Effector memory CD4-positive, alpha-beta T cell (primary cell): ENCODE results near the gene TNFRSF4.

ENCODE experiments used
- DNase-seq, 3 donors: peaks; one replicate each; pipeline ENCODE4 v3.0.0-alpha.2; 2020
- H3K27ac ChIP-seq: 2 replicates; pipeline ENCODE4 v1.7.0; 2013; ENCODE audit warnings: mild to moderate bottlenecking, low read length, moderate library complexity; ENCODE audit not compliant: insufficient read depth, poor library complexity, severe bottlenecking
- H3K27me3 ChIP-seq: replicated peaks from 2 replicates; pipeline ENCODE4 v1.7.0; 2013; ENCODE audit warnings: mild to moderate bottlenecking, low read length; ENCODE audit not compliant: insufficient read depth, control insufficient read depth, poor library complexity, severe bottlenecking
- H3K36me3 ChIP-seq: 2 replicates; pipeline ENCODE4 v1.7.0; 2013; ENCODE audit warnings: mild to moderate bottlenecking, low read length, moderate library complexity; ENCODE audit not compliant: control insufficient read depth, insufficient read depth
- H3K4me1 ChIP-seq: 2 replicates; pipeline ENCODE4 v1.7.0; 2013; ENCODE audit warnings: low read length, mild to moderate bottlenecking; ENCODE audit not compliant: control insufficient read depth, insufficient read depth, poor library complexity, severe bottlenecking
- H3K4me3 ChIP-seq: 2 replicates; pipeline ENCODE4 v1.7.0; 2013; ENCODE audit warnings: low read length, low read depth, mild to moderate bottlenecking; ENCODE audit not compliant: insufficient read depth, poor library complexity, severe bottlenecking
- H3K9me3 ChIP-seq: 2 replicates; pipeline ENCODE4 v1.7.0; 2013; ENCODE audit warnings: mild to moderate bottlenecking, low read length, moderate library complexity; ENCODE audit not compliant: control insufficient read depth

The TNFRSF4 gene

GRCh38 chr1:1189111-1189510, 24.8 kb downstream of the TNFRSF4 start:
- no peak for DNase-seq
- Histone ChIP-seq H3K9me3 (no peaks in the 10 kb centered on the region), H3K36me3 (no peaks in the 10 kb centered on the region), H3K27ac (no peak overlapping the region), H3K4me3 (no peak overlapping the region), H3K4me1 (no peaks in the 10 kb centered on the region), H3K27me3 (no peaks in the 10 kb centered on the region)

DNA sequence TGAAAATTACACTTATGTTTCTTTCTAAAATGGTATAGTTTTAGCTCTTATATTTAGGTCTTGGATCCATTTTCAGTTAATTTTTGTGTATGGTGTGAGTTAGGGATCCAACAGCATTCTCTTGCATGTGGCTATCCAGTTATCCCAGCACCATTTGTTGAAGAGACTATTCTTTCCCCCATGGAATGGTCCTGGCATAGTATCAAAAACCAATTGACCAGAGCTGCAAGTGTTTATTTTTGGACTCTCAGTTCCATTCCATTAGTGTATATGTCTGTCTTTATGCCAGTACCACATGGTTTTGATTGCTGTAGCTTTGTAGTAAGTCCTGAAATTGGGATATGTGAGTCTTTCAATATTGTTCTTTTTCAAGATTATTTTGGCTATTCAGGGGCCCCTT, 26.0 kb downstream of the TNFRSF4 start:
- H3K27ac ChIP-seq, result no peak overlapping the region
- H3K9me3 ChIP-seq, result no peaks in the 10 kb centered on the region
- H3K27me3 ChIP-seq, result no peaks in the 10 kb centered on the region
- no peaks in the 10 kb centered on the region for H3K36me3 ChIP-seq
- peaks cover 3% of the 10 kb centered on the region for H3K4me1 ChIP-seq
- H3K4me3 ChIP-seq, result no peak overlapping the region
- DNase-seq, result no peak

DNA sequence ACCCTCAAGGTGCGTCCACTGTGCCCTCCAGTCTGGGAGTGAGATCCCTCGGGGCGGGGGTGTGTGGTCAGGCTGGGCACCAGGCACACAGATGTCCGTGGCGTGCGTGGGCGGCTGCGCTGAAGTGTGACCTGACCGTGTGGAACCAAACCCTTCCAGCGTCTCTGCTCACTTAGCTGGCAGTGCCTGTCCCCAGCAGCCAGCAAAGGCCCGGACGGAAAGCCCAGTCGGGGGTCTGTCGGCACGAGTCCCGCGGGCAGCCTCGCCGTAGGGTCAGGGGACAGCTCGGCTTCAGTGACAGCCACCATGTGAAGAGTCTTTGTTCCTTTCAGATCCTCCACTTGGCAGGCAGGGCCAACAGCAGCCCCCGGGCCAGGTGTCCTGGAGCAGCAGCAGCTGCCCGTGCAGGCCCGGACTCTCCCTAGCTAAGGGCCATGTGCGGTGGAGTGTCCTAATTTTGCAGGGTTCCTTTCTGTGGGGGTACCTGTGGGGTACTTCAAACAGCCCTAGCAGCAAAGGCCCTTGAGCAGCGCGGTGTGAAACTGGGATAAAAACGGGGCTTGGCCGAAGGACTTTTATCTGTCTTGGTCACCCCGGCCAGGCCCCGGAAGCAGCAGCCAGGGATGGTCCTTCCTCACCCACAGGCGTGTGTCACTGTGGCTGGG, 28.7 kb downstream of the TNFRSF4 start:
- H3K27me3 ChIP-seq, result no peaks in the 10 kb centered on the region

DNA sequence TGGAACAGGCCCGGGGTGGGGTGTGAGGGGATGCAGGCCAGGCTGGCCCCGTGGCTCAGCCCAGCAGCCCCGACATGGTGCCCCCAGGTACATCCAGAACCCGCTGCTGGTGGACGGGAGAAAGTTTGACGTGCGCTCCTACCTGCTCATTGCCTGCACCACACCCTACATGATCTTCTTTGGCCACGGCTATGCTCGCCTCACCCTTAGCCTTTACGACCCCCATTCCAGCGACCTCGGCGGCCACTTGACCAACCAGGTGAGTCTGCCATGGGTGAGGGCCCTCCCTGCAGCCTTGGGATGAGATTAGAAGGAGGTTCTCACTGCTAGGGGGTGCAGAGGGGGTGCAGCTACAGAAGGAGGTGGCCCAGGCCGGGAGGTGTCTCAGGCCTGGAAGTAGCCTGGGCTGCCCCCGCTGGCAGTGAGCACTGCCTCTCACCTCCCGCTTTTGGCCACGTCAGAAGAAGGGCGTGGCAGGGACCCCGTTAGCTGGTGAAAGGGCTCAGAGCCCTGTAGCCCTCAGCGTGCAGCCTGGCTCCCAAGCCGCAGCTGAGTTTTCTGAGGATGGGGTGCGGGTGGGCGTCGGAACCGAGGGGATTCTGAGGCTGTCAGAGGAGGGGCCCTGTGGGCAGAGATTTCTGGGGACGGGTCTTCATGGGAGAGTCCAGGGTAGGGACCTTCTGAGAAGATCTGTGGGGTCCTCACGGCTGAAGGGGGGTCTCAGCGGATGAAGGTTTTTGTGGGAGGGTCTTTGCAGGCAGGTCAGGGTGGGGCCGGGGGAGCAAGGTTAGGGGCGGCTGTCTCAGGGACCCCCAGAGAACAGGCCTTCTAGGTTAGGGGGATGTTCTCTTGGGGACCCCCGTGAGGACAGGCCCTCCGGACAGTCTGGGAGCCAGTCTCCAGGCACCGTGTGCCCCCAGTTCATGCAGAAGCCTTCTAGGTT, 29.8 kb downstream of the TNFRSF4 start:
- Histone ChIP-seq H3K4me1 (peaks cover 10% of the 10 kb centered on the region), H3K27ac (no peak overlapping the region), H3K36me3 (no peaks in the 10 kb centered on the region), H3K4me3 (no peak overlapping the region), H3K27me3 (no peaks in the 10 kb centered on the region), H3K9me3 (no peaks in the 10 kb centered on the region)
- no peak for DNase-seq

More for the DNA sequence above, 28.7 kb downstream of the TNFRSF4 start:
- no peak for DNase-seq
- H3K36me3 ChIP-seq, result no peaks in the 10 kb centered on the region
- H3K9me3 ChIP-seq, result no peaks in the 10 kb centered on the region
- no peak overlapping the region for H3K4me3 ChIP-seq
- H3K4me1 ChIP-seq, result peaks cover 10% of the 10 kb centered on the region
- H3K27ac ChIP-seq, result no peak overlapping the region

DNA sequence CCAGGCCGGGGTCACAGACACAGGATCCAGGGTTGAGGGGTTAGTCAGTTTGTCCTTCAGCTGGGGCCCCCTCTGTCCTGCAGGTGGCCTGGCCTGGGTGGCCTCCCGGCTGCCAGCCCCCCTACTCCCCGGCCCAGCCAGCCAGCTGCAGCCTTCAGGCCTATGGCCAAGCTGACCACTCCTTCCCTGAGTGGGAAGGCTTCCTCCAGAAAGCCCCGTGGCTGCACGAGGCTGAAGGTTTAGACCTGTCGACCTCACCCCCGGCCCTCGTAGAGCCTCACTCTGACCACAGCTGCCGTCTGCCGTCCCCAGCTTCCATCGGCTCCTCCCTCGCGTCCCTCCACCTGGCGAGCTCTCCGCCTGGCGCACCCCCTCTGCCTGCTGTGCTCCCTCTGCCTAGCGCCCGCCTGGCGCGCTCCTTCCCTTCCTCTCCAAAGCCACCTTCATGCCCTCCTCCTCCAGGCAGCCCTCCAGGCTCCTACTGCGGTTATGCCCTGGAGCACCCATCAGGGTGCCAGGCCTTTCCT, 30.7 kb downstream of the TNFRSF4 start:
- H3K36me3 ChIP-seq, result no peaks in the 10 kb centered on the region
- peaks cover 10% of the 10 kb centered on the region for H3K4me1 ChIP-seq
- no peak for DNase-seq
- H3K4me3 ChIP-seq, result no peak overlapping the region
- H3K9me3 ChIP-seq, result no peaks in the 10 kb centered on the region
- no peaks in the 10 kb centered on the region for H3K27me3 ChIP-seq
- no peak overlapping the region for H3K27ac ChIP-seq

GRCh38 chr1:1182491-1183220, 31.3 kb downstream of the TNFRSF4 start:
- no peaks in the 10 kb centered on the region for H3K27me3 ChIP-seq
- no peaks in the 10 kb centered on the region for H3K9me3 ChIP-seq
- no peak for DNase-seq
- no peaks in the 10 kb centered on the region for H3K36me3 ChIP-seq
- H3K4me3 ChIP-seq, result no peak overlapping the region
- H3K4me1 ChIP-seq, result peaks cover 10% of the 10 kb centered on the region
- no peak overlapping the region for H3K27ac ChIP-seq

DNA sequence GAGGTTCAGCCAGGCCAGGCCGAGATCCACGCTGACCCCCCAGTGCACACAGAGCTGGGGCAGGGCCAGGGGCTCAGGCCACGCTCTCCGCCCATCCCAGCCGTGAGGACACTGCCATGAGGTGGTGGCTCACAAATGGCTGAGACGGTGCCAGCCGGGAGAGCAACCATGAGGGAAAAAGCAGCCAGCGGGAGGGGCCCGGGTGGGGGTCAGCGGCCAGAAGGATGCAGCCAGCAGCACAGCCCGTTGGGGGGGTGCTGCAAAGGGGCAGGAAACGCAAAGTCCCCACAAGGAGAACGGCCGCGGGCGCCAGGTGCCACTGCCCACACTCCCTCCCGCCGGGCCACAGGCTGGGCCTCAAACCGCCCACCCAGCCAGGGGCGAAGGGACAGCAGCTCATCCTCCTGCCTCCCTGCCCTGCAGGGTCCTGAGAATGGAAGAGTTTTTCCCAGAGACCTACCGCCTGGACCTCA, 32.0 kb downstream of the TNFRSF4 start:
- H3K27me3 ChIP-seq, result no peaks in the 10 kb centered on the region
- DNase-seq, result no peak
- no peaks in the 10 kb centered on the region for H3K36me3 ChIP-seq
- no peaks in the 10 kb centered on the region for H3K9me3 ChIP-seq
- H3K4me3 ChIP-seq, result no peak overlapping the region
- H3K27ac ChIP-seq, result no peak overlapping the region
- H3K4me1 ChIP-seq, result peaks cover 10% of the 10 kb centered on the region

DNA sequence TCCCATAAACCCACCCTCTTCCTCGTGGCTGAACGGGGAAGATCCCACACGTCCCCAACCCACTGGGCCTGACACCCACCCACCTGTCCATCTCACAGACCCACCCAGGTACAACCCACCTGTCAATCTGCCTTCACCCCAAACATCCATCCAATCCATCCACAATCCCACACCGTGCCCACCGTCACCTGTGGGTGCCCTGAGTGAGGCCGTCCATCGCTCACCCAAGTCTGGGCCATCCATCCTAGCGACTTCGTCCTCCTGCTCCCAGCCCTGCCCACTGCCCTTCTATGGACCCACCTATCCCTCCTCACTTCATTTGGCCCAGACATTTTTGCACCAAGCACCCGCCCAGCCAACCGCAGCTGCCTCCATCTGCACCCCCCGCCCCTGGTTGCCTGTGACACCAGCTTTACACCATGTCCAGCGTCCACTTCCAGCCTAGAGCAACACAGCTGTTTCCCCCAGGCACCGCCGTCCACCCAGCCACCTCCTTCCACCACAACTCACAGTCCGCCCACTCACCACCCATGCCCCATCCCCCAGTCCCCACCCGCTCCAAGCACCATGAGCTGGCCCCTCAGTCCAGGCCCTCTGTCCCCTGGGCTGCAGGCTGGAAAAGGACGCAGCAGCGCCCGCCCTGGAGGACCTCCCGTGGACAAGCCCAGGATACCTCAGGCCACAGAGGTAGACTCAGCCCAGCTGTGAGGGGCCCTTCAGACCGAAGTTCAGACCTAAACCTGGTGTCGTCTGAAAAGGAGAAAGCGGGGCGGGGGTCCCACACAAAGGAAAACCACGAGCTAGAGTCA, 32.6 kb downstream of the TNFRSF4 start:
- Histone ChIP-seq H3K36me3 (no peaks in the 10 kb centered on the region), H3K27ac (no peak overlapping the region), H3K4me1 (peaks cover 10% of the 10 kb centered on the region), H3K4me3 (no peak overlapping the region), H3K9me3 (no peaks in the 10 kb centered on the region), H3K27me3 (no peaks in the 10 kb centered on the region)
- DNase-seq, result no peak
